Measurements from ENCODE around the gene FBXW8.

Gene FBXW8

DNA sequence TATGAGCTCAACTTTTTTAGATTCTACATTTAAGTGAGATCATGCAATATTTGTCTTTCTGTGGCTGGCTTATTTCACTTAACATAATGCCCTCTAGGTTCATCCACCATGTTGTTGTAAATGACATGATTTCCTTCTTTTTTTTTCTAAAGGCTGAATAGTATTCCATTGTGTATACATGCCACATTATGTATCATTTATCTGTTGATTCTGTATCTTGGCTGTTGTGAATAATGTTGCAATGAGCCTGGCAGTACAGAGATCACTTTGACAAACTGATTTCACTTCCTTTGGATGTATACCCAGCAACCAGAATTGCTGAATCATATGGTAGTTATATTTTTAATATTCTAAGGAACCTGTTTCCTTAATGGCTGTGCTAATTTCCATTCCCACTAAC, 19.1 kb downstream of the FBXW8 start:
- ATAC-seq, result no peak
- TF ChIP-seq ZNF8 (CRISPR knock-in tag; IDR thresholded peaks at IDR 0.05), result no peak
- TF ChIP-seq ZC3H10 (CRISPR knock-in tag; IDR thresholded peaks at IDR 0.05), result no peak
- TF ChIP-seq ZFP30 (CRISPR knock-in tag; IDR thresholded peaks at IDR 0.05), result no peak

DNA sequence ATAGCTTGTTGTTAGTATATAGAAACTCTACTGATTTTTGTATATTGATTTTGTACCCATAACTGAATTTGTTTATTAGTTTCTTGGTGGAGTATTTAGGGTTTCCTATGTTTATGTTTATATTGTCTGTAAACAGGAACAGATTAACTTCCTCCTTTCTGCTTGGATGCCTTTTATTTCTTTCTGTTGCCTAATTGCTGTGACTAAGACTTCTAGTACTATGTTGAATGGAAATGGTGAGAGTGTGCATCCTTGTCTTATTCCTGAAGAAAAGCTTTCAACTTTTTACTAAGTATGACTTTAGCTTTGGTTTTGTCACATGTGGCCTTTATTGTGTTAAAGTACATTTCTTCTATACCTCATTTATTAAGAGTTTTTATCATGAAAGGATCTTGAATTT, 20.9 kb downstream of the FBXW8 start:
- no peak for ATAC-seq
- TF ChIP-seq TOX (CRISPR knock-in tag; IDR thresholded peaks at IDR 0.05; ENCODE audit: borderline replicate concordance) (no peak), PPARA (CRISPR knock-in tag; IDR thresholded peaks at IDR 0.05; ENCODE audit: borderline replicate concordance) (no peak), ZFP30 (CRISPR knock-in tag; IDR thresholded peaks at IDR 0.05) (no peak), OSR1 (CRISPR knock-in tag; IDR thresholded peaks at IDR 0.05) (no peak), TCF4 (CRISPR knock-in tag; IDR thresholded peaks at IDR 0.05; ENCODE audit: borderline replicate concordance) (no peak), ZNF565 (CRISPR knock-in tag; conservative IDR thresholded peaks at IDR 0.05; ENCODE audit: low read depth) (no peak), CSDC2 (CRISPR knock-in tag; IDR thresholded peaks at IDR 0.05) (no peak), ZC3H10 (CRISPR knock-in tag; IDR thresholded peaks at IDR 0.05) (no peak)
- TF ChIP-seq, protein P1, sequence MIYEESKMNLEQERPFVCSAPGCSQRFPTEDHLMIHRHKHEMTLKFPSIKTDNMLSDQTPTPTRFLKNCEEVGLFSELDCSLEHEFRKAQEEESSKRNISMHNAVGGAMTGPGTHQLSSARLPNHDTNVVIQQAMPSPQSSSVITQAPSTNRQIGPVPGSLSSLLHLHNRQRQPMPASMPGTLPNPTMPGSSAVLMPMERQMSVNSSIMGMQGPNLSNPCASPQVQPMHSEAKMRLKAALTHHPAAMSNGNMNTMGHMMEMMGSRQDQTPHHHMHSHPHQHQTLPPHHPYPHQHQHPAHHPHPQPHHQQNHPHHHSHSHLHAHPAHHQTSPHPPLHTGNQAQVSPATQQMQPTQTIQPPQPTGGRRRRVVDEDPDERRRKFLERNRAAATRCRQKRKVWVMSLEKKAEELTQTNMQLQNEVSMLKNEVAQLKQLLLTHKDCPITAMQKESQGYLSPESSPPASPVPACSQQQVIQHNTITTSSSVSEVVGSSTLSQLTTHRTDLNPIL (CRISPR knock-in tag; IDR thresholded peaks at IDR 0.05; ENCODE audit: low read depth), result no peak
- TF ChIP-seq, protein P2, sequence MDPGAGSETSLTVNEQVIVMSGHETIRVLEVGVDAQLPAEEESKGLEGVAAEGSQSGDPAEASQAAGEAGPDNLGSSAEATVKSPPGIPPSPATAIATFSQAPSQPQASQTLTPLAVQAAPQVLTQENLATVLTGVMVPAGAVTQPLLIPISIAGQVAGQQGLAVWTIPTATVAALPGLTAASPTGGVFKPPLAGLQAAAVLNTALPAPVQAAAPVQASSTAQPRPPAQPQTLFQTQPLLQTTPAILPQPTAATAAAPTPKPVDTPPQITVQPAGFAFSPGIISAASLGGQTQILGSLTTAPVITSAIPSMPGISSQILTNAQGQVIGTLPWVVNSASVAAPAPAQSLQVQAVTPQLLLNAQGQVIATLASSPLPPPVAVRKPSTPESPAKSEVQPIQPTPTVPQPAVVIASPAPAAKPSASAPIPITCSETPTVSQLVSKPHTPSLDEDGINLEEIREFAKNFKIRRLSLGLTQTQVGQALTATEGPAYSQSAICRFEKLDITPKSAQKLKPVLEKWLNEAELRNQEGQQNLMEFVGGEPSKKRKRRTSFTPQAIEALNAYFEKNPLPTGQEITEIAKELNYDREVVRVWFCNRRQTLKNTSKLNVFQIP (CRISPR knock-in tag; IDR thresholded peaks at IDR 0.05; ENCODE audit: borderline replicate concordance, low read depth), result no peak

DNA sequence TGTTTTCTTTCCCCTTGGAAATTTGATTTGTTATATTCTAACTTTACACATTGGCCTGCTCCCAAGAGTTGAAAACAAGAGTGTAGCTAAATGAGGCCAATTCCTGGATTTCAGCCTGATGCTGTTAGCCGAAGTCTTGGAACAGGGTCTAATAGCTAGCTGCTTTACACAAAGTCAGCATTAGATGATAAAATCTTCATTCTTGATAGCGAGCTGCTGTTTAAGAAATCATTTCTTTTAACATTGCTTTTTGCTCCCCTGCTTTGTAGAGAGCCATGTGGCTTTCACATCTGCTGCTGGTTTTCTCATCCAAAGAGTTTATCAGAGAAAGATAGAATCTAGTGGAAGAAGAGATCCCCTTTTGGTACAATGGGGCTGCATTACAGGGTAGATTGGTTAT, 22.3 kb downstream of the FBXW8 start:
- peak; percentile 83 for ATAC-seq
- TF ChIP-seq, protein P3, sequence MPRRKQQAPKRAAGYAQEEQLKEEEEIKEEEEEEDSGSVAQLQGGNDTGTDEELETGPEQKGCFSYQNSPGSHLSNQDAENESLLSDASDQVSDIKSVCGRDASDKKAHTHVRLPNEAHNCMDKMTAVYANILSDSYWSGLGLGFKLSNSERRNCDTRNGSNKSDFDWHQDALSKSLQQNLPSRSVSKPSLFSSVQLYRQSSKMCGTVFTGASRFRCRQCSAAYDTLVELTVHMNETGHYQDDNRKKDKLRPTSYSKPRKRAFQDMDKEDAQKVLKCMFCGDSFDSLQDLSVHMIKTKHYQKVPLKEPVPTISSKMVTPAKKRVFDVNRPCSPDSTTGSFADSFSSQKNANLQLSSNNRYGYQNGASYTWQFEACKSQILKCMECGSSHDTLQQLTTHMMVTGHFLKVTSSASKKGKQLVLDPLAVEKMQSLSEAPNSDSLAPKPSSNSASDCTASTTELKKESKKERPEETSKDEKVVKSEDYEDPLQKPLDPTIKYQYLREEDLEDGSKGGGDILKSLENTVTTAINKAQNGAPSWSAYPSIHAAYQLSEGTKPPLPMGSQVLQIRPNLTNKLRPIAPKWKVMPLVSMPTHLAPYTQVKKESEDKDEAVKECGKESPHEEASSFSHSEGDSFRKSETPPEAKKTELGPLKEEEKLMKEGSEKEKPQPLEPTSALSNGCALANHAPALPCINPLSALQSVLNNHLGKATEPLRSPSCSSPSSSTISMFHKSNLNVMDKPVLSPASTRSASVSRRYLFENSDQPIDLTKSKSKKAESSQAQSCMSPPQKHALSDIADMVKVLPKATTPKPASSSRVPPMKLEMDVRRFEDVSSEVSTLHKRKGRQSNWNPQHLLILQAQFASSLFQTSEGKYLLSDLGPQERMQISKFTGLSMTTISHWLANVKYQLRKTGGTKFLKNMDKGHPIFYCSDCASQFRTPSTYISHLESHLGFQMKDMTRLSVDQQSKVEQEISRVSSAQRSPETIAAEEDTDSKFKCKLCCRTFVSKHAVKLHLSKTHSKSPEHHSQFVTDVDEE (CRISPR knock-in tag; IDR thresholded peaks at IDR 0.05), result 0 out of 2 replicates have a peak, but pooled peaks have one; percentile 25
- TF ChIP-seq ISL1 (CRISPR knock-in tag; IDR thresholded peaks at IDR 0.05), result peak; percentile 82
- TF ChIP-seq ARNTL (CRISPR knock-in tag; IDR thresholded peaks at IDR 0.05; ENCODE audit: borderline replicate concordance, low read depth), result no peak
- no peak for TF ChIP-seq TOX (CRISPR knock-in tag; IDR thresholded peaks at IDR 0.05; ENCODE audit: borderline replicate concordance)
- no peak for TF ChIP-seq ESRRG (CRISPR knock-in tag; IDR thresholded peaks at IDR 0.05)
- 0 out of 2 replicates have a peak, but pooled peaks have one; percentile 63 for TF ChIP-seq SNAI2 (CRISPR knock-in tag; IDR thresholded peaks at IDR 0.05)
- TF ChIP-seq PPARA (CRISPR knock-in tag; IDR thresholded peaks at IDR 0.05; ENCODE audit: borderline replicate concordance), result no peak
- TF ChIP-seq BACH2 (CRISPR knock-in tag; IDR thresholded peaks at IDR 0.05; ENCODE audit: borderline replicate concordance), result no peak
- TF ChIP-seq OSR1 (CRISPR knock-in tag; IDR thresholded peaks at IDR 0.05), result no peak
- no peak for TF ChIP-seq RARB (CRISPR knock-in tag; IDR thresholded peaks at IDR 0.05)
- TF ChIP-seq ZFP30 (CRISPR knock-in tag; IDR thresholded peaks at IDR 0.05), result no peak
- TF ChIP-seq ZNF565 (CRISPR knock-in tag; conservative IDR thresholded peaks at IDR 0.05; ENCODE audit: low read depth), result no peak
- TF ChIP-seq ZC3H10 (CRISPR knock-in tag; IDR thresholded peaks at IDR 0.05), result no peak
- TF ChIP-seq TCF4 (CRISPR knock-in tag; IDR thresholded peaks at IDR 0.05; ENCODE audit: borderline replicate concordance), result peak; percentile 88
- TF ChIP-seq, protein P1 (CRISPR knock-in tag; IDR thresholded peaks at IDR 0.05; ENCODE audit: low read depth), result no peak
- no peak for TF ChIP-seq GLIS3 (CRISPR knock-in tag; IDR thresholded peaks at IDR 0.05)
- TF ChIP-seq CSDC2 (CRISPR knock-in tag; IDR thresholded peaks at IDR 0.05), result no peak
- no peak for TF ChIP-seq ZFP3 (CRISPR knock-in tag; IDR thresholded peaks at IDR 0.05)

DNA sequence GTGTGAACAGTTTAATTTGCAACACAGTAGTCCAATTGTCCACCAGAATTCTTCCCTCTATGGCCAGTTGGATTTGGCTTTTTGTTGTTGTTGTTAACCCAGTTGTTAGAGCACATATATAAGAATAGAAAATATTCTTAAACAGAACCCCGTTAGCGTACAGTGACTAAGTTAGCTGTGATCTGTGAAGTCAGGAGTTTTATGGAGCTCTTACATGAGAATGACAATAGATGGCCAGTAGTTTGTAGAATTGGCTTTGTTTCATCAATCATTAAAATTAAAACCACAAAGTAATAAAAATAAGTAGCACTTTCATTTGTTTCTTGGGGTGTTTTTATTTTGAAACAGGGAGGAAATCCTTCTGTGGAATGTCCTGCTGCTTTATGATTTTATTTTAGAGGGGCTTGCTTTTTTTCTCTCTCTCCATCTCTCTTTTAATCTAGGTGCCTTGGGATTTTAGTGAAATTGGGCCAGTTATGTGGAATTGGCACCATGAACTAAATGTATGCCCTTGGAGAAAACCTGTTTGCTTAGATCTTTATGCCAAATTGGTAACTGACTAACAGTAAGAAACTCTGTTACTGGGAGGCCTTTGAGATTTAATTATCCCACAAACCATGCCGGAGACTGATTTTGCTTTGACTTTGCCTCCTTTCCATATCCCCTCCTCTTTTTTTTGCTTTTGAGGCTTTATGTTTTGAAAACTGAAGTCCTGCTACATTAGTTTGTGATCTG, 22.9 kb downstream of the FBXW8 start:
- no peak for ATAC-seq
- TF ChIP-seq, protein P2 (CRISPR knock-in tag; IDR thresholded peaks at IDR 0.05; ENCODE audit: borderline replicate concordance, low read depth), result no peak
- TF ChIP-seq PPARA (CRISPR knock-in tag; IDR thresholded peaks at IDR 0.05; ENCODE audit: borderline replicate concordance) (no peak), TCF4 (CRISPR knock-in tag; IDR thresholded peaks at IDR 0.05; ENCODE audit: borderline replicate concordance) (peak; percentile 2; the same call in 1 of the 2 replicates), ZNF70 (CRISPR knock-in tag; IDR thresholded peaks at IDR 0.05) (no peak)
